ENCODE measurements around the gene BACE1. TPM values are rescaled to one million over a fixed set of nuclear protein-coding genes. Genes with fewer than 3 reads are reported as not detected.

Gene BACE1
- polyA plus RNA-seq, 1 of the 3 experiments (the other 2 are of a cell fraction), result 37.8 TPM

GRCh38 chr11:117354550-117354949 is 38.5 kb upstream of the BACE1 start:
- no peaks in the 10 kb centered on the region for H3K4me1 ChIP-seq (ENCODE audit: control insufficient read depth in 1 of 2, insufficient read depth in 2 of 2, low read depth in 1 of 2, low read length in 1 of 2)
- TF ChIP-seq TAF1 (IDR thresholded peaks at IDR 0.05; ENCODE audit: borderline replicate concordance, low read depth, low read length) (no peak), TEAD4 (IDR thresholded peaks at IDR 0.05; ENCODE audit: borderline replicate concordance, insufficient read depth) (no peak), EP300 (IDR thresholded peaks at IDR 0.05; ENCODE audit: borderline replicate concordance in 1 of 2, low read depth in 1 of 2, low read length in 1 of 2) (no peak), RFX5 (IDR thresholded peaks at IDR 0.05; ENCODE audit: low read length) (no peak), RAD21 (IDR thresholded peaks at IDR 0.05; ENCODE audit: low read length) (no peak), POLR2AphosphoS5 (IDR thresholded peaks at IDR 0.05; ENCODE audit: low read depth, low read length) (no peak)
- TF ChIP-seq, protein P1, sequence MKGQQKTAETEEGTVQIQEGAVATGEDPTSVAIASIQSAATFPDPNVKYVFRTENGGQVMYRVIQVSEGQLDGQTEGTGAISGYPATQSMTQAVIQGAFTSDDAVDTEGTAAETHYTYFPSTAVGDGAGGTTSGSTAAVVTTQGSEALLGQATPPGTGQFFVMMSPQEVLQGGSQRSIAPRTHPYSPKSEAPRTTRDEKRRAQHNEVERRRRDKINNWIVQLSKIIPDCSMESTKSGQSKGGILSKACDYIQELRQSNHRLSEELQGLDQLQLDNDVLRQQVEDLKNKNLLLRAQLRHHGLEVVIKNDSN (IDR thresholded peaks at IDR 0.05; ENCODE audit: borderline replicate concordance, low read depth), result no peak

GRCh38 chr11:117345039-117345438 is 29.0 kb upstream of the BACE1 start:
- Histone ChIP-seq H3K9ac (no peak overlapping the region), H3K36me3 (replicated peaks in 1 of 2; ENCODE audit: control insufficient read depth in 1 of 2, insufficient read depth in 2 of 2, low read length in 1 of 2) (peaks cover 0 to 28% of the 10 kb centered on the region in 2 experiments), H2AFZ (ENCODE audit: low read depth) (no peak overlapping the region), H3K27ac (ENCODE audit: low read depth in 2 of 2, low read length in 1 of 2) (no peak overlapping the region), H3K9me2 (no peaks in the 10 kb centered on the region), H3K4me1 (ENCODE audit: control insufficient read depth in 1 of 2, insufficient read depth in 2 of 2, low read depth in 1 of 2, low read length in 1 of 2) (no peaks in the 10 kb centered on the region), H3K4me3 (ENCODE audit: low read depth in 2 of 2, low read length in 1 of 2) (no peak overlapping the region), H3K27me3 (ENCODE audit: insufficient read depth) (no peaks in the 10 kb centered on the region), H4K20me1 (ENCODE audit: insufficient read depth) (0 out of 2 replicates have a peak, but pooled peaks cover 2% of the 10 kb centered on the region), H3K9me3 (no peaks in the 10 kb centered on the region), H3K4me2 (no peak overlapping the region), H3F3A (replicated peaks; ENCODE audit: insufficient read depth) (no peaks in the 10 kb centered on the region), H3K79me2 (ENCODE audit: insufficient read depth) (peaks cover 35% of the 10 kb centered on the region; the same call in 1 of the 2 replicates)
- DNase-seq, result no peak
- TF ChIP-seq POLR2AphosphoS5 (IDR thresholded peaks at IDR 0.05; ENCODE audit: low read depth, low read length) (no peak), FOSL2 (IDR thresholded peaks at IDR 0.05; ENCODE audit: borderline replicate concordance, low read depth) (peak; percentile 16; the same call in 1 of the 2 replicates), GATA2 (CRISPR knock-in tag; IDR thresholded peaks at IDR 0.05) (no peak)
- TF ChIP-seq, protein P2, sequence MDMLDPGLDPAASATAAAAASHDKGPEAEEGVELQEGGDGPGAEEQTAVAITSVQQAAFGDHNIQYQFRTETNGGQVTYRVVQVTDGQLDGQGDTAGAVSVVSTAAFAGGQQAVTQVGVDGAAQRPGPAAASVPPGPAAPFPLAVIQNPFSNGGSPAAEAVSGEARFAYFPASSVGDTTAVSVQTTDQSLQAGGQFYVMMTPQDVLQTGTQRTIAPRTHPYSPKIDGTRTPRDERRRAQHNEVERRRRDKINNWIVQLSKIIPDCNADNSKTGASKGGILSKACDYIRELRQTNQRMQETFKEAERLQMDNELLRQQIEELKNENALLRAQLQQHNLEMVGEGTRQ (IDR thresholded peaks at IDR 0.05; ENCODE audit: borderline replicate concordance, low read depth, low read length), result no peak
- WGBS (ENCODE audit: low lambda C conversion rate), result 87% methylated on average over 2 of the region's 2 CpGs
- ChIA-PET POLR2A (interaction anchor here (0.5 to 1.2 kb wide), 2 partner anchors 17 to 27 kb away, joined by 3 to 5 read pairs; partner anchors contain the start of gene CEP164), CTCF (no interaction called here)

More at GRCh38 chr11:117354550-117354949, 38.5 kb upstream of the BACE1 start:
- H3K9ac ChIP-seq, result no peak overlapping the region
- H3K36me3 ChIP-seq (replicated peaks in 1 of 2; ENCODE audit: control insufficient read depth in 1 of 2, insufficient read depth in 2 of 2, low read length in 1 of 2), result peaks cover 36 to 45% of the 10 kb centered on the region in 2 experiments
- no peaks in the 10 kb centered on the region for H3K27me3 ChIP-seq (ENCODE audit: insufficient read depth)
- H3K79me2 ChIP-seq (ENCODE audit: insufficient read depth), result peaks cover 14% of the 10 kb centered on the region; the same call in 1 of the 2 replicates
- no peaks in the 10 kb centered on the region for H3F3A ChIP-seq (replicated peaks; ENCODE audit: insufficient read depth)
- no peak for DNase-seq
- CTCF ChIA-PET, result interaction anchor here (1.5 to 3.5 kb wide), 2 partner anchors 13 to 57 kb away, joined by 3 to 10 read pairs; no protein-coding TSS in a partner anchor
- no peaks in the 10 kb centered on the region for H4K20me1 ChIP-seq (ENCODE audit: insufficient read depth)
- no peaks in the 10 kb centered on the region for H3K9me3 ChIP-seq
- H3K4me3 ChIP-seq (ENCODE audit: low read depth in 2 of 2, low read length in 1 of 2), result no peak overlapping the region
- H3K27ac ChIP-seq (ENCODE audit: low read depth in 2 of 2, low read length in 1 of 2), result no peak overlapping the region
- H2AFZ ChIP-seq (ENCODE audit: low read depth), result no peak overlapping the region
- H3K9me2 ChIP-seq, result no peaks in the 10 kb centered on the region
- POLR2A ChIA-PET, result no interaction called here
- no peak overlapping the region for H3K4me2 ChIP-seq
- 93% methylated on average over 4 of the region's 4 CpGs for WGBS (ENCODE audit: low lambda C conversion rate)

All from SK-N-SH (cell line).